DMS53 treated with DMSO at 0.1 percent for 48 hours (cell line): ENCODE measurements around the gene ADRB1.

Source experiments
- DNase-seq: peaks from one replicate; lab custom pipeline; 2025; ENCODE audit not compliant: unreplicated experiment; lab: John Stamatoyannopoulos, UW

ADRB1 gene

GRCh38 chr10:114043532-114044246 lies at the start of gene ADRB1:
ADRB1 (plus strand) TSS chr10:114043866; CDS start chr10:114044133, 267 bp downstream.
- DNase-seq = peak; percentile 53

GRCh38 chr10:113995201-113995600 lies 48.5 kb upstream of the ADRB1 start:
- no peak for DNase-seq

GRCh38 chr10:113997428-113997827 lies 46.2 kb upstream of the ADRB1 start:
- no peak for DNase-seq

- no peak for DNase-seq
Observed at GRCh38 chr10:113999531-113999930, 44.1 kb upstream of the ADRB1 start.

DNA sequence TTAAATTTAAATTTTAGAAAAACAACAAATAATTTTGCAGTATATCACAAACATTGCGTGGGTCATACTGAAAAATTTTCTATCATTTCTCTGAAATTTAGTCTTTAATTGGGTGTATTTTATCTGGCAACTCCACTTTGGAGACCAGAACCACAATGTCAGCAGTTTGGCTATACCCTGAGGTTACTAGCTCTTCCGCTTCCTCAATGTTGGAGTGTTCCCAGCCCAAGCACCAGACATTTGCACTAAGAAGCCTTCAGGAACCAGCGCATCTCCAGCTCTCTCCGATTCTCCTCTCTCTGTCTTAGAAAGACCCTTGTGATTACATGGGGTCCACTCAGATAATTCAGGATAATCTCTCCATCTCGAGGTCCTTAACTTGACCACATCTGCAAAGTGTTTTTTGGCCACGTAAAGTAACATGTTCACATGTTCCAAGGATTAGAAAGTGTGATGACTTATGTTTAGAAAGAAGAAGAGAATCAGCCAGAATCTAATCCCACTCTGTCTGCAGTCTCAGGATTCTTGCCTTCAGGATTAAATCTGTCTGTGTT lies 43.1 kb upstream of the ADRB1 start:
- no peak for DNase-seq

- DNase-seq = no peak
Observed at GRCh38 chr10:114002422-114002821, 41.2 kb upstream of the ADRB1 start.

- no peak for DNase-seq
Observed at GRCh38 chr10:114003161-114003941, 40.3 kb upstream of the ADRB1 start.

- DNase-seq = peak; percentile 23
Observed at GRCh38 chr10:114009281-114009996, 34.2 kb upstream of the ADRB1 start.

- DNase-seq = no peak
Observed at GRCh38 chr10:114010316-114010715, 33.4 kb upstream of the ADRB1 start.

DNA sequence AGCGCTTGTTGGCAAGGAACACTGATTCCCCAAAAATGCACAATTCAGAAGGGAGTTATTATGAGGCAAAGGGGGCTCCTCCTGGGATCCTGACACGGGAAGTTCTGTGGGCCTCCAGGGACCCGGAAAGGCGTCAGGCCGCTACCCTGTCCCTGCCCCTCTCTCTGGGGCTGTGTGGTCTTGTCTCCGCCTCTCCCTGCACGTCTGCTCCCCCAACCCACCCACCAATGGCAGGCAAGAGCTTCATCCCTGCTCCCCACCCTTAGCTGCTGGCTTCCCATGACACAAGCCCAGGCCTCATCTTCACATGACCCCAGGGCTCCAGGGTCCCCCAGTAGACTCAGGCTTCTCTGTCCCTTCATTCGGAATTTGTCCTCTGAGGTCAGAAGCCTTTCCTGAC lies 31.0 kb upstream of the ADRB1 start:
- DNase-seq = no peak

DNA sequence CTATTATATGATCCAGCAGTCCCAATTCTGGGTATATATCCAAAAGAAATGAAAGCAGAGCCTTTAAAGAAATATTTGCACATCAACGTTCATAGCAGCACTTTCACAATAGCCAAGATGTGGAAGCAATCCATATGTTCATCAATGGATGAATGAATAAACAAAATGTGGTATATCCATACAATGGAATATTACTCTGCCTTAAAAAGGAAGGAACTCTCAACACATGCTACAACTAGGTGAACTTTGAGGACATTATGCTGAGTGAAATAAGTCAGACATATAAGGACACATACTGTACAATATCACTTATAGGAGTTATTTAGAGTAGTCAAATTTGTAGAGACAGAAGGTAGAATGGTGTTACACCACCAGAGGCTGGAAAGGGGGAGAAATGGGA lies 28.0 kb upstream of the ADRB1 start:
- DNase-seq = no peak

- no peak for DNase-seq
Observed at GRCh38 chr10:114017271-114017670, 26.4 kb upstream of the ADRB1 start.

GRCh38 chr10:114017873-114018272 lies 25.8 kb upstream of the ADRB1 start:
- DNase-seq = no peak

DNA sequence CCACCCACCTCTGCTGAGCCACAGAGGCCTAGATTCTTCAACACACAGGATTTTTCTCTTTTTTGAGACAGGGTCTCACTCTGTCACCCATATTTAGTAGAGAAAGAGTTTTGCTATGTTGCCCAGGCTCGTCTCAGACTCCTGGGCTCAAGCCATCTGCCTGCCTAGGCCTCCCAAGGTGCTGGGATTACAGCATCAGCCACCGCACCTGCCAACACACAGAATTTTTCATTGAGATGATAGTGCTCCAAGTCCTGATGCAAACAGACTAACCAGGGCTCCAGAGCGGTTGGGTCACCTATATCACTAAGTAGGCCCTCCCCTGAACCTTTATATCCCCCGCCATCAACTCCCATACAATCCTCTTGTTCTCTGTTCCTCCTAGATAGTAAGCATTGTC lies 24.4 kb upstream of the ADRB1 start:
- no peak for DNase-seq

- no peak for DNase-seq
Observed at GRCh38 chr10:114021154-114021553, 22.5 kb upstream of the ADRB1 start.

DNA sequence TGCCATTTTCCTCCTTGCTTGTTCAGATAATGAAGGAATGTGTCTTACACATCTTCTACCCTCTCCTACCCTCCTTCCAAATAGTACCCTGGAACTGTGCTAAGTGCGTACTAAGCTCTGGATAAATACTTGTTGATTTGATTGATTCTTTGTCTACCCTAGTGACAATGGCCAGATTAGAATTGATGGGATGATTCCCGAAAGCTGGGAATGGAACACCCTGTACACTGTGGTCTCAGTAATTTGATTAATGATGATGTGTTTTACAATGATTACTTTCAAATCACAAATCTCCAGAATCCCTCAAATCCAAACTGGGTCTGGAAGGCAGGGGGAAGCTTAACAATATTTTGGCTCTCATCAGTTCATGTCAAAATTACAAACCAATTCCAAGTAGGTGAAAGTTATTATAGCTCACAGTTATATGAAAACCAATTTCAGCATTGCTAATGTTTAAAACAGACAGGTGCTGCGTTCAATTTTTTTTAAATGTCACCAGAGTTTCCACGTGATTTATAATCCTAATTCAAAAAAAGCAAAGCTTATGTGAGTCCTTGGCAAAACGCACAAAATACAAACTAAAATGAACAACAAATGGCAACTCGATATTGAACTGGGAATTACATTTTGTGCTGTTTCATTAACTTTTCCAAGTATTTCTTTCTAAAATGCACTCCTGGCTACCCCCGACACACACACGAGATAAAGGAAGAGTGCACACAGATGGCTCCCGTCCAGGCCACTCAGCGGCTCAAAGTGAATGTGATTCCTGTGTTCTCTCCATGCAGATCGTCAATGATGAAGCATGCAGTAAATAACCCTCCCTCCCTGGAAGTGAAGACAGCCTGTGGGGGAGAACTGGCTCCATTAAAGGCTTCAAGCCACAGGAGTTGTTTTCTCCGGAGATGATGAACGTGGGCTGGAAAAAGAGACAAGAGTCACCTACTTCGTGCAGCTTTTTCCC lies 21.7 kb upstream of the ADRB1 start:
- no peak for DNase-seq

- DNase-seq = no peak
Observed at GRCh38 chr10:114022766-114023597, 20.7 kb upstream of the ADRB1 start.

DNA sequence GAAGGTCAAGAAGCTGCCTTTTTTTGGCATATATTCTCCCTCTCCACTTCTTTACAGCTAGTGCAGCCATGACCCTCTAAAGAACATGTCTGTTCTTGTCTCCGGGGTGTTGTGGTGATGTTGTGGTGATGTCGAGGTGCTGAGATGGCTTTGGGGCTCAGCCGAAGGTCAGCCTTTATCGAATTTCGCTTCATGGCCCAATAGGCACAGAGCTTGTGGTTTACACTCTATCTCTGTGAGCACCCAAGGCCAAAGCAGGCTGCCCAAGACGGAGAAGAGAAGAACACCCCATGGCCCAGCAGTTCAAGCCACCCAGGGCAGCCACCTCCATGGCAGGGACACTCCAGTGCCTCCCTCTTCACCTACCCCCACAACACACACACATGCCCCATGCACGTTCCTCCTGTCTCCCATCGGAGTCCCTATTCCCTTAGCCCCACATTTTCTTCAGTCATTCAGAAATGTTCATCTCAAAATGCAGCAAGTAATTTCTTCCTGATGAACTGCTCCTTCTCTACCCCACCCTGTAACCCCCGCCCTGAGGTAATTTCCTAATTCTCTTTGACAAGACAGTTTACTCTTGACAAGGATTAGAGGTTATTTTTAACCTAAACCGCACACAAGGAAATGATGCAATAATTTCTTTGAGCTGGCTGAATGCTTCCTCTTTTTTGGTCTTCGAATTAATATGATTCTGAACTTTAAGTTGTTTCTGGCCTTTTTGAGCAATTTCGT lies 18.6 kb upstream of the ADRB1 start:
- DNase-seq = no peak

DNA sequence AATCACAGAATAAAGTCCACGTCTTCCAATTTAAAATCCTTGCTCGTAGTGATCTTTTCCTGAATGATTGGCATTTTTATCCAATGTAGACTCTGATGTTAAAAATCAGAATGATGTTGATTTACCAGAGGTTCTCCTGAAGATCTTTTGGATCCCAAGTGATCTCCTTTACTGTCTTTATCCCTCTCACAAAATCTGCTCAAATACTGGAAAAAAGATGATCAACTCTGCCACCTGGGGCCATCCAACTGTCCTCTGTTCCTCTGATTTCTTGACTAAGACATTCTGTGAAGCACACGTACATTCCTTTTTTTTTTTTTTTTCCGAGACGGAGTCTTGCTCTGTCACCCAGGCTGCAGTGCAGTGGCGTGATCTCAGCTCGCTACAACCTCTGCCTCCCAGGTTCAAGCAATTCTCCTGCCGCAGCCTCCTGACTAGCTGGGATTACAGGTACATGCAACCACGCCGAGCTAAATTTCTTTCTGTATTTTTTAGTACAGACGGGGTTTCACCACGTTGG lies 18.0 kb upstream of the ADRB1 start:
- DNase-seq = no peak
